ENCODE measurements around the gene LDLRAD4.

GRCh38 chr18:13629841-13630715 is 411.5 kb downstream of the LDLRAD4 start:
- TF ChIP-seq ZNF70 (CRISPR knock-in tag; IDR thresholded peaks at IDR 0.05) (no peak), ARNTL (CRISPR knock-in tag; IDR thresholded peaks at IDR 0.05; ENCODE audit: borderline replicate concordance, low read depth) (no peak), ESRRG (CRISPR knock-in tag; IDR thresholded peaks at IDR 0.05) (no peak), CSDC2 (CRISPR knock-in tag; IDR thresholded peaks at IDR 0.05) (no peak), BACH2 (CRISPR knock-in tag; IDR thresholded peaks at IDR 0.05; ENCODE audit: borderline replicate concordance) (no peak), PATZ1 (CRISPR knock-in tag; IDR thresholded peaks at IDR 0.05; ENCODE audit: borderline replicate concordance) (no peak)

Data from SK-N-SH treated with all-trans-retinoic acid at 6 μM for 48 hours (cell line).